ENCODE measurements around the gene IL18R1.
A peak's percentile ranks its signal among the peaks of the same experiment; 100 is the strongest.

The IL18R1 gene

DNA sequence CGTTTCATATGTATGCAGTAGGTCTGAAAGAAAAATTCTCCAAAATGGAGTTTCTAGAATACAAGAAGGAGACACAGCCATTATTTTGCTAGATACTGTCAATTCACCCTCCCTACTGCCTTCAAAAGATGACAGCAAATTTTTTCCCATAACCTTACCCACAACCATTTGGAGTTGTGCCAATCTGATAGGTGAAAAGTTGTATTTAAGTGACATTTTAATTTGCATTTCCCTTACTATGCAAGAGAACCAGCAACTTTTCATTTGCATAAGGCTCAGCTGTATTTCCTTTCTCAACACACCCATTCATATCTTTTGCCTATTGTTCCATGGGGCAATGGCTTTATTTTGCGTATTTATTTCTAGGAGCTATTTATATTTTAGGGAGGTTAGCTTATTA is 36.0 kb downstream of the IL18R1 start:
- DNase-seq (ENCODE audit: low spot score): peak; percentile 66

DNA sequence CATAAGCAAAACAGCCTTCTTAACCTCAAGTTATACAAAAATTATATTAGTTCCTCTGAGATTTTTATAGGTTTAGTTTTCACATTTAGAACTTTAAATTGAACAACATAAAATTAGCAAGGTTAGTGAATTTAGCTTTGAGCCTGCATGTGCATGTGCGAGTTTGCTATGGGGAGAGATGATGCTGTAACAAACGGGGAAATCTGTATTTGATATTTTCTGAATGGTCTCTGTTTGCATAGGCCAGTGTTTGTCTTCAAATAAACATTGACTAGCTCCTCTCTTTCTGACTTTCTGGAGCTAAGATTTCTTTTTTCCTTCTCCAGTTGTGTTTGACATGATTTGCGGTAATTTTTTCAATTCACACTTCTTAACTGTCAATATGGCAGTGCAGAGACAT is 36.5 kb downstream of the IL18R1 start:
- DNase-seq (ENCODE audit: low spot score): no peak

- DNase-seq (ENCODE audit: low spot score): no peak
These were observed 37.3 kb downstream of the IL18R1 start for GRCh38 chr2:102392942-102393341.

GRCh38 chr2:102396012-102396411 is 40.4 kb downstream of the IL18R1 start:
- DNase-seq (ENCODE audit: low spot score): no peak

- no peak for DNase-seq (ENCODE audit: low spot score)
These were observed 41.6 kb downstream of the IL18R1 start for GRCh38 chr2:102397209-102397608.

DNA sequence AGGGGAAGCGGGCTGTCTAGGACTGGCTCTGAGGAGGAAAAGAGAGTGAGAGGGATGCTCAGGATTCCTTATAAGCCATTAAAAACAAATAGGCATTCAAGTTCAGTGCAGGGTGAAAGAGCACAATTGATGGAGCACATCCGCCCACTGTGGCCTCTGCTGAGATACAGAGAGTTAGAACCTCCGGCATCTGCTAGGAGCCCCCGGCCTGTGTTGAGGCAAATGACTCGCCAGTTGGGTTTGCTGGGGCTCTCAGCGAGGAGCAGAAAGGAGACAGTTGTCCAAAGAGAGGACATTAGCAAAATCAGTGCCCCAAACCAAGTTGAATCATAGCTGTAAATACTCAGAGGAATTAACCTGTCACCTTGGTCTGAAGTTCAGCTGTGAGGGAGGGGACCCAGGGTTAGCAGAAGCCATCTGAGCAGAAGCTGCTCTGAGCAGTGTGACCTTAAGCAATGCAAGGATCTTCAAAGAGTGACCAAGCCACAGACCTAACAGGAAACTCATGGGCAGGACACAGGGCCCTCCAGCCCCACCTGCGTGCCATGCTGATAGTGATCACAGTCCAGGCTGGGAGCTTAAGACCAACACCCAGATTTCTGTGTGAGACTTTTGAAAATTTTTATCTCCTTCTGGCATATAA is 44.0 kb downstream of the IL18R1 start:
- DNase-seq (ENCODE audit: low spot score): no peak

- DNase-seq (ENCODE audit: low spot score): no peak
These were observed 45.9 kb downstream of the IL18R1 start for GRCh38 chr2:102401456-102401855.

DNA sequence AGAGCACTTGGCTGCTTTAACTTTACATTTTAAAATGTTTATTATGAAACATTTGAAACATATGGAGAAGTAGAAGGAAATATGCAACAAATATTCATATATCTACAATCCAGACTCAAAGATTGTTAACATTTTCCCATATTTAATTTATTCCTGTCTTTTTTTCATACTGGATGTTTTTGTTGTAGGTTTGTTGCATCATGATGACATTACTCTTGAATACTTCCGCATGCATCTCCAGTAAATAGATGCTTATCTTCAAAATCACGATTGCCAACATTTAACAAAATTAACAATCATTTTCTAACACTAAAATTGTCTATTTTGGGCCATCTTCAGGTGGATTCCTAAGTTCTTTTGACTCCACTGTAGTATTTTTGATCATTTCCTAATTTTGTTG is 46.3 kb downstream of the IL18R1 start:
- no peak for DNase-seq (ENCODE audit: low spot score)

GRCh38 chr2:102410952-102411351 is 55.4 kb downstream of the IL18R1 start:
- DNase-seq (ENCODE audit: low spot score): no peak

DNA sequence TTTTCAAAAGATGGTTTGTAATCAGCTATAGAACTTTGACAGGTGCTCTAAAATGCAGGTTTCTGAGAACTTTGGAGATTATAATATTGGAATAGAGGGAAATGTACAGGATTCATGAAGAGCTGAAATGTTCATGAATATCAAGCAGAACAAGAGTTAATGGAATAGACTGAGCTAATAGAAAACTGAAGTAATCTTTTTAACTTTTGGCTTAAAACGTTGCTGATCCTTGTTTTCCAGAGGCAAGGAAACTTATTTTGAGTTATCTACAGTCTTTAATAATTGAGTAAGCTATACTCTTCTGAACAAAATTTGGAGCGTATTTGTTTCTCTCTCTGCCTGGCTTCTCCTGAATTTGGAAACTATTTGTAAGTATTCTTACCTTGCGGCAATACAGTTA is 56.6 kb downstream of the IL18R1 start:
- no peak for DNase-seq (ENCODE audit: low spot score)

GRCh38 chr2:102417946-102418345 is 62.4 kb downstream of the IL18R1 start:
- DNase-seq (ENCODE audit: low spot score): peak; percentile 45

GRCh38 chr2:102418421-102418961 is 62.9 kb downstream of the IL18R1 start:
- peak; percentile 71 for DNase-seq (ENCODE audit: low spot score)

GRCh38 chr2:102420290-102420689 is 64.7 kb downstream of the IL18R1 start:
- no peak for DNase-seq (ENCODE audit: low spot score)

- DNase-seq (ENCODE audit: low spot score): no peak
These were observed 66.5 kb downstream of the IL18R1 start for GRCh38 chr2:102421890-102422759.

DNA sequence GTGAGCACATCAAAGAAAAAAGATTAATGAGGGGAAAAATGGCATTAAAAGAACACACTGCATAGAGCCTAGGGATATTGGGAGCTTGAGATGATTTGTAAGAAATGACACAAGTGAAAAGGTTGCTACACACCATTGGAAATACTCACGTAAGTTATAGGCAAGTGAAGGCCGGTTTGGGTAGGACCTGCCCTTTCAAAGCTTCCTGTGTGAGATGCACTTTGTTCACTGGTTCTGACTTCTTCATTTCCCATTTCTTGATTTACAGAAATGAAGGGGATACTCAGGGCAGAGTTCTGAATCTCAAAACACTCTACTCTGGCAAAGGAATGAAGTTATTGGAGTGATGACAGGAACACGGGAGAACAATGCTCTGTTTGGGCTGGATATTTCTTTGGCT is 67.3 kb downstream of the IL18R1 start, which contains the start of gene IL18RAP:
Gene IL18RAP, plus strand, starts transcription at position 251 of the 400 bp plus-strand sequence. Its CDS starts 118 bp downstream, at position 369.
- no peak for DNase-seq (ENCODE audit: low spot score)

GRCh38 chr2:102423368-102423767 is 67.8 kb downstream of the IL18R1 start:
- no peak for DNase-seq (ENCODE audit: low spot score)

- DNase-seq (ENCODE audit: low spot score): no peak
These were observed 69.2 kb downstream of the IL18R1 start for GRCh38 chr2:102424754-102425153.

DNA sequence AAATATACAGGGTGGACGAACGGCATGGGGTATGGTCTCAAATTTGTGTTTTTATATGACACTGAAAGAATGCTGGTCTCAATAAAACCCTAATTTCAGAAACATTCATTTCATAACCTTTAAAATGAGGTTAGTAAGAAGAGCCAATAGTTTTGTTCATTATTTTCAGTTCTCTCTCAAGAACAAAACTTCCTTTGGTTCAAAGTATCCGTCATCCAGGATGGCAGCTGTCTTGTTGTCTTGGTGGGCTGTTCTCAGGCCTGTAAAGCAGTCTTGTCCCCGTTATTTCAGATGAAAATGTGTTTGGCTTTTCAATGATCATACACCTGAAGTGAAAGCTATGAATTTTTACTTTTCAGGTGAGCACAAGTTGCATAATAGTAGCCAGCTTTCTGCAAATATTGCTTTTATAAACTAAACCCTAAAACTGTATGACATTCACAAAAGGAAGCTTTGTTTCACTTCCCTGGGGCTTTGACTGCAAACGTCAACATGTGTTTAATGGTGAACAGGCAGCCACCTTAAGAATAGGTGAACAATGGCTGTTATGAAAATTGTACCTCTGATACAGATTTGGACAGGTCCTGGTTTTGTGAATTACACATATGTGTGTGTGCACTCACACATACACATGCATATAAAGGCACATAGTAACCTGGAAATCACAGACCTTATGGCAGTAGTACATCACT is 70.0 kb downstream of the IL18R1 start:
- DNase-seq (ENCODE audit: low spot score): no peak

GRCh38 chr2:102427249-102427648 is 71.7 kb downstream of the IL18R1 start:
- DNase-seq (ENCODE audit: low spot score): no peak

DNA sequence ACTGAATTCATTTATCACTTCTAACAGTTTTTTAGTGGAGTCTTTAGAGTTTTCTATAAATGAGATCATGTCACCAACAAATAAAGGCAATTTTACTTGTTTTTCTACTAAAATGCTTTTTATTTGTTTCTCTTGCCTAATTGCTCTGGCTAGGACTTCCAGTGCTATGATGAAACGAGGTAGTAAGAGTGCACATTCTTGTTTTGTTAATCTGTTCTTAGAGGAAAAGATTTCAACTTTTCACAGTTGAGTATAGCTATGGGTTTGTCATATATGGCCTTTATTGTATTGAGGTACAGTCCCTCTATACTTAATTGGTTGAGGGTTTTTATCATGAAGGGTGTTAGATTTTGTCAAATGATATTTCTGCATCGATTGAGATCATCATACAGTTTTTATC is 73.0 kb downstream of the IL18R1 start:
- no peak for DNase-seq (ENCODE audit: low spot score)

GRCh38 chr2:102432386-102432785 is 76.8 kb downstream of the IL18R1 start:
- DNase-seq (ENCODE audit: low spot score): no peak

- no peak for DNase-seq (ENCODE audit: low spot score)
These were observed 78.5 kb downstream of the IL18R1 start for GRCh38 chr2:102433973-102434654.

Measured in CD4-positive, alpha-beta T cell treated with Interleukin-2 at 100 ng/mL for 4 hours (primary cell).